HG03469 (cell line): Measurements from ENCODE around the gene ZNF410.
"Not testable (repeated sequence)": the region's sequence is repeated elsewhere in the genome, so short reads cannot be mapped to it uniquely, and the experiment has no call there.

Experiments used
- ATAC-seq: cut with Tn5 transposase; IDR thresholded peaks from one replicate; pipeline ENCODE4 v1.9.1; 2021; ENCODE audit warnings: mild to moderate bottlenecking, moderate library complexity, moderate number of reproducible peaks; ENCODE audit not compliant: unreplicated experiment

ZNF410 gene, protein sequence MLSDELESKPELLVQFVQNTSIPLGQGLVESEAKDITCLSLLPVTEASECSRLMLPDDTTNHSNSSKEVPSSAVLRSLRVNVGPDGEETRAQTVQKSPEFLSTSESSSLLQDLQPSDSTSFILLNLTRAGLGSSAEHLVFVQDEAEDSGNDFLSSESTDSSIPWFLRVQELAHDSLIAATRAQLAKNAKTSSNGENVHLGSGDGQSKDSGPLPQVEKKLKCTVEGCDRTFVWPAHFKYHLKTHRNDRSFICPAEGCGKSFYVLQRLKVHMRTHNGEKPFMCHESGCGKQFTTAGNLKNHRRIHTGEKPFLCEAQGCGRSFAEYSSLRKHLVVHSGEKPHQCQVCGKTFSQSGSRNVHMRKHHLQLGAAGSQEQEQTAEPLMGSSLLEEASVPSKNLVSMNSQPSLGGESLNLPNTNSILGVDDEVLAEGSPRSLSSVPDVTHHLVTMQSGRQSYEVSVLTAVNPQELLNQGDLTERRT

DNA sequence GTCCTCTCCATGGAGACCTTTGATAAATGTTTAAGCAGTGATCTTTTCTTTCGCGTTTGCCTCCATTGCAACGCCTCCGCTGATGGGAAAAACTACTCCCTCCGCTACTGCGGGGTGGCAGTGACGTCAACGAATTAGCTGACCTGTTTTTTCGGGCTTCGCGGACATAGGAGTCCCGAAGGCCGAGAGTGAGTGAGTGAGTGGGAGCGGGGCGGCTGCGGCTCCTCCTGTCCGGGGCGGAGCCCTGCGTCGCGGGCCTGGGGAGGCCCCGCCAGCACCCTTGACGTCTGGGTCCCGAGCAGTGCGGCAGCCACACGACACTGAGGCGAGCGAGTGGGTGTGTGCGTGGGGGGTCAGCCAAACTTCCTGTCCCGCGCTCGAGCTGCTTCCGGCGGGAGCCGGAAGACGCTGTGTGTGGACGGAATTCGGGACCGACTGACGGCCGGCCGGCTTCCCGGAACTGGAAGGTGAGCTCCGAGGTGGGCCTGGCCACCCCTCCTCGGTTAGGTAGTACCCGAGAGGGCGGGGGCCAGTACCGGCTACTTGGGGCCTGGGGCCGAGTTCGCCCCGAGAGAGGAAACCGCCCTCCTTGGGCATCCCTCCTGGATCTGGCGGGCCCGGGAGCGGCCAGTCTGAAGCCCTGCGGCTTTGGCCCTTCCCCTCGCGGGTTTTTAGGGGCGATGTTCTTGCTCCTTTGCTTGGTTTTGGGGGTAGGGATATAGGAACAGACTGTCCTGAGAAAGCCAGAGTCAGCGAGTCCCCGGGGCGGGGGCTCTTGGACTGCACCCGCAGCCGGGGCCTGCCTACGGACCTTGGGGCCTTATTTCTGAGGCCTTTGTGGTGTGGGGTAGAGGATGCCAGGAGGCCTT, at the start of gene ZNF410:
ZNF410 (plus strand) TSS at position 411 of the 869 bp plus-strand sequence. CDS start 5,317 bp downstream, outside the sequence.
- ATAC-seq = peak; percentile 75

DNA sequence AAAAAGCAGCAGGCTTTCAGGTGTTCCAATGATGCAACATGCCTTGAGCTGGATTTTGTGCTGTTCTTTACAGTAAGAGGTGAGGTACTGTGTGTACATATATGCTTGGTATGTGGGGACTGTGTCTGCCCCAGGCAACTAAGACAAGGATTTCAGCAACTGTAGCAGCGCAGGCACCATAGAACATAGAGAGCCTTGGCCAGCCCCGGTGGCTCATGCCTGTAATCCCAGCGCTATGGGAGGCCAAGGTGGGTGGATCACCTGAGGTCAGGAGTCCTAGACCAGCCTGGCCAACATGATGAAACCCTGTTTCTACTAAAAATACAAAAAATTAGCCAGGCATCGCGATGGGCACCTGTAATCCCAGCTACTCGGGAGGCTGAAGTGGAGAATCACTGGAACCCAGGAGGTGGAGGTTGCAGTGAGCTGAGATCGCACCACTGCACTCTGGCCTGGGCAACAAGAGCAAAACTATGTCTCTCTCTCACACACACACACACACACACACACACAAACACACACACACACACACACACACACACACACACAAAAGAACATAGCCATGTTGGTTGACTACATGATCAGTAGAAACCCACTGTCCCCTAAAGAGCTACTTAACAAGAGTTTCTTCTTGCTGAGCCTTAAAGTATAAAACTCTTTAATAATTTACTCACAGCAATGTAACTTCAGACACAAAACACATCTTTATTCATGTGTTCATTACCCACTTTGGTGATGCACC, 48.2 kb upstream of the ZNF410 start:
- not testable (repeated sequence) for ATAC-seq

DNA sequence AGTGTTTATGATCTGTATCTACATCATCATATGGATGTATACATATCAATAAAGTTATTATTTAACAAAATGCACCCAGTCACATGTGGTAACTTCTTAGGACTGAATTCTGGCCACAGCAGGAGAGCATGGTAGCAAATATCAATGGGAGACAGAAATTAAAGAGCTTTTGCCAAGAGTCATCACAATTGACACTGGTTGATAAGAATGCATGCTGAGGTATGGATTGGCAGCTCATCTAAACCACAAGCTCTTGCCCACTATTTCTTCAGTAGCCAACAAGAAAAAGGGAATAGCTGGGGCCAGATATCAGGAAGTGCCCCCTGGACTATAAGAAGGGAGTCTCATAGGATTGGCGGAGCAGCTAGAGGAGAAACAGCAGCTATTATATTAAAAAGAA, 44.5 kb upstream of the ZNF410 start:
- no peak for ATAC-seq

DNA sequence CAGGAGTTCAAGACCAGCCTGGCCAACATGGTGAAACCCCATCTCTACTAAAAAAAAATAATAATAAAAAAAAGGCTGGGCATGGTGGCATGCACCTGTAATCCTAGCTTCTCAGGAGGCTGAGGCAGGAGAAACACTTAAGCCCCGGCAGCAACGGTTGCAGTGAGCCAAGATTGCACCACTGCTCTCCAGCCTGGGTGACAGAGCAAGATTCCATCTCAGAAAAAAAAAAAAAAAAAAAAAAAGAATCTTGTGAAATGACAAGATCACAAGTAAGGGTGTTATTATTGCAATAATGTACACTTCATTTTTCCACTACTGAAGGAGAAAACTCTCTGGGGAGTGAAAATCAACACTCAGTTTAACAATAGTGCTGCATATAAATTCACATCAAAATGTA, 43.8 kb upstream of the ZNF410 start:
- ATAC-seq = no peak

DNA sequence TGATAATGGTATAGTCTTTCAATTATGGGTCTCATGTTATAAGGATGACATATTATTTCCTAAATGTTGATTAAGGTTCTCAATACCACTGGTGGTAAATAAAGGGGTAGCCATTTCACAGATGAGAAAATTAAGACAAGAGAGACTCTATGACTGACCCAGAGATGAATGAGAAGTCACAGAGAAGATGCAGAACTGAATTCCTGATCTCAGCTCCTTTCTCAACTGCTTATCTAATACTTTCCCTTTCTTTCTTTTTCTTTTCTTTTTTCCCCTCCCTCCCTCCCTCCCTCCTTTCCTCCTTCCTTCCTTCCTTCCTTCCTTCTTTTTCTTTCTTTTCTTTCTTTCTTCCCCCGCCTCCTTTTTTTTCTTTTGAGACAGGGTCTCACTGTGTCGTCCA, 43.4 kb upstream of the ZNF410 start:
- ATAC-seq = no peak

DNA sequence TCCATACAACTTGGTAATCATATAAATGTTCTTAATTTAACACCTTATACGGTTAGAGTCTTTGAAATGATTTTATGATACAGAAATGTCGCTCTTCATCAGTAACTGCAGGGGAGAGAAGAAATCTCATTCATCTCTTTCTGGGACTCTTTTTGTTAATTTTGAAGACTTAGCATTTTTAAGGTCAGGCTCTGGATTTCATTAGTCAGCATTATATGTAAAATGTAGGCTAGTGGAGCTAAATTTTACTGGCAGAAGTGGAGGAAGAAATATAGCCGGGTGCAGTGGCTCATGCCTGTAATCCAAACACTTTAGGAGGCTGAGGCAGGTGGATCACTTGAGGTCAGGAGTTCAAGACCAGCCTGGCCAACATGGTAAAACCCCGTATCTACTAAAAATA, 39.7 kb upstream of the ZNF410 start:
- ATAC-seq = no peak

DNA sequence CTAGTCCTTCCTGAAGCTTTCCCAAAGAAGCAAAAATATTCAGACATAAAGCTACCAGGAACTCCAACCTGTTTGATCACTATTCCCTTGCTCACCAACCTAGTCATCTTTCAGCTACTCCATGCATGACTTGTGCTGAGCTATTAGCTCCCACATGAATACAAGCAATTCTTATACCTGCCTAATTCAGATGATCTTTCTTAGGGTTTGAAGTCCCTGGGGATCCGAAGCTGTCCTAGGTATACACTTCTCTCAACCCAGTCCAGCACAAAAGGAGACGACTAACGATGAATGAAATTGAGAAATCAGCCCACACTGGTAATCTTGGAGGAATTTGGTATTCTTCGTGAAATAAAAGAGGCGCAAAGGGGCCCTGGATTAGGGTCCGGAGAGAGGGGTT, 35.7 kb upstream of the ZNF410 start:
- ATAC-seq = no peak

DNA sequence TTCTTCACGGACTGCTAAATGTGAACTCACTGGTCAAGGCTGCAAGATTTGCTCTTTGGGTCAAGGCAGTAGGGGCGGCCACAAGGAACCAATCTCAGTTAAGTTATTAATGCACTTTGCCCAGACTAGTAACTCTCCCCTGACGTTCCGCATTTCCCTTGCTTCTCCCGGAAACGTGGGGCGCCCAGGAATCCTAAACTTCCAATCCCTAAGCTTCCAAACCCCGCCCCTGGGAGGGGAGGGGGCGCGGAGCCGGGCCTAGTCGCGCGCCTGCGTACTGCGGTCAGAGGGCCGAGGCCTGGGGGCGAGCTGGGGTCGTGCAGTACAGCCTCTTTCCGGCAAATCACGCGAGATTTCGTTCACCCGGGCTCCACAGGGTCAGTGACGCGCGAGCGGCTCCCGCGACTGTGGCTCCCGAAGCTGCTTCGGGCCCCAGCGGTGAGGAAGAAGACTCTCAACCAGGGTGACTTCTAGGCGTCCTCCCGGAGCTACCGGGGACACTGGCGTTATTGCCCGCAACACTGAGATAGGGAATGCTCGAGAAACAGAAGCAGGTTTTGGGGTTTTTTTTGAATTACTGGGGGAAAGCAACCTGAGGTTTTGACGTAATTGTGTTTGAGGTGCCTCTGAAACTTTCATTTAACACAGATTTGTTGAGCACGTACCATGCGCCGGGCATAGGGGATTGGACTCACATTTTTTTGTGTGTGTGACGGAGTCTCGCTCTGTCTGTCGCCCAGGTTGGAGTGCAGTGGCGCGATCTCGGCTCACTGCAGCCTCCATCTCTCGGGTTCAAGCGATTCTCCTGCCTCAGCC, 34.9 kb upstream of the ZNF410 start, which contains the start of gene PTGR2:
PTGR2 (plus strand) TSS at position 265 of the 816 bp plus-strand sequence. CDS start 7,032 bp downstream, outside the sequence.
- peak; percentile 78 for ATAC-seq

DNA sequence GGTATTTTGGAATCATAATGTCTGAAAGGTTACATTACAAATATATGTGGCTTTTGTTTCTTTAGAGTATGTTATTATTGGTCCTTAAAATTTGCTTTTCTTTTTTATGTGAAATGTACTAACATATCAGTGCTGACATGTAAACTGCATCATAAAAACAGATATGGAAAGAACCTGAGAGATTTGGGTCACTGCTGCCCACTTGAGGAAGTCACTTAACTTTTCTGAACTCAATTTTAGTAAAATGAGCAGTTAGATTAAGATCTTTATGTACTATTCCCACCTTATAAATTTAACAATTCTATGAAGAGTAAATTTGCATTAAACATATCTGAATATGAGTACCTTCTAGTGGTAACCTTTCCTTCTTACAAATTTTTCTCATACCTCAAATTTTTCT, 27.5 kb upstream of the ZNF410 start:
- ATAC-seq = no peak

DNA sequence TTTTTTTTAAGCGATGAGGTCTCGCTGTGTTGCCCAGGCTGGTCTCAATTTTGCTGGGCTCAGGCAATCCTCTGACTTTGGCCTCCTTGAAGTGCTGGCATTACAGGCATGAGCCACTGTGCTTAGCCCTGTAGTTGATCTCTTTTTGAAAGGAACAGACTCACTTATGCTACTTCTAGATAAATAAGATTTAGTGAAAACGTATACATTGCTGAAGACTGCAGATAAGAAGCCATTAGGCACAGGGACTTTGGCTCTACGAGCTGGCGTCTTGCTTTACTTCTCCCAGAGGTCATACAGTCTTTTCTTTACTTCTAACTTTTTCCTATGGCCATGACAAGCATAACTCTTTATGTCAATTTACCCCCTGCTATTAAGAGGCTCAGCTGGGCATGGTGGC, 25.6 kb upstream of the ZNF410 start:
- no peak for ATAC-seq

DNA sequence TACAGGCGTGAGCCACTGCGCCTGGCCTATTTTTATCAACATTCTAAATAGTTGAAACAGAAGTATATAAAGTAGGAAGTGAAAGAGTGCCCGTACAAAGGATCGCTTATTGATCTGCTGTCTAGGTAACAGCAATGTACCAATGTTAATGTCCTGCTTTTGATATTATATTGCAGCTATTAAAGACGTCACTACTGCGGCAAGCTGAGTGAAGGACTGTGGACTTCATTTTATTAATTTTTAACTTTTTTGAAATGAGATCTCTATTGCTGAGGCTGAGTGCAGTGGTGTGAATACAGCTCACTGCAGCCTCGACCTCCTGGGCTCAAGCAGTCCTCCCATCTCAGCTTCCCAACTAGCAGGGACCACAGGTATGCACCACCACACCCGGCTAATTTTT, 24.2 kb upstream of the ZNF410 start:
- no peak for ATAC-seq

DNA sequence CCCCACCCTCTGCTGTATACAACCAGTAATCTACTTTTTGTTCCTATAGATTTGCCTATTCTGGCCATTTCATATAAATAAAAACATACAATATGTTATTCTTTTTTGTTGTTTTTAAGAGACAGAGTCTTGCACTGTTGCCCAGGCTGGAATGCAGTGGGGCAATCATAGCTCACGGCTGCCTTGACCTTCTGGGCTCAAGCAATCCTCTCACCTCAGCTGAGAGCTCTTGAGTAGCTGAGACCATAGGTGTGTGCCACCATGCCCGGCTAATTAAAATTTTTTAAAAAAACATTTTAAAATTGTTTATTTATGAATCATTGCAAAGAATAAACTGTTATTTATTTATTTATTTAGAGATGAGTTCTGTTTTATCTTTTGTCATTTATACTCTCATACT, 23.4 kb upstream of the ZNF410 start:
- no peak for ATAC-seq

DNA sequence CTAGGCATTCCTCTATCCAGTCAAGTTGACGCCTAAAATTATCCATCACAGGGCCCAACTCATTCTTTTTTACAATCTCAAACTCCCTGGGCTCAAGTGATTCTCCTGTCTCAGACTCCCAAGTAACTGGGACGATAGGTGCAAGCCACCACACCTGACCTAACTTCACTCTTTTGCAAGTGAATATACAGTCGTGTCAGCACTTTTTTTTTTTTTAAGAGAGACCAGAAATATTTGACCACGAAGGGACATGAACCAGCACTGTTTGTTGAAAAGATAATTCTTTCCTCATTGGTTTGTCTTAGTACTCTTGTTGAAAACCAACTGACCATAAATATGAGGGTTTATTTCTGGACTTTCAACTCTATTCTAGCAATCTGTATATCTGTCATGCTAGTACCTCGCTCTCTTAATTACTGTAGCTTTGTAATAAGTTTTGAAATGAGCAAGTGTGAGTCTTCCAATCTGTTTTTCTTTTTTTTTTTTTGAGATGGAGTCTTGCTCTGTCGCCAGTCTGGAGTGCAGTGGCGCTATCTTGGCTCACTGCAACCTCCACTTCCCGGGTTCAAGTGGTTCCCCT, 21.0 kb upstream of the ZNF410 start:
- no peak for ATAC-seq

DNA sequence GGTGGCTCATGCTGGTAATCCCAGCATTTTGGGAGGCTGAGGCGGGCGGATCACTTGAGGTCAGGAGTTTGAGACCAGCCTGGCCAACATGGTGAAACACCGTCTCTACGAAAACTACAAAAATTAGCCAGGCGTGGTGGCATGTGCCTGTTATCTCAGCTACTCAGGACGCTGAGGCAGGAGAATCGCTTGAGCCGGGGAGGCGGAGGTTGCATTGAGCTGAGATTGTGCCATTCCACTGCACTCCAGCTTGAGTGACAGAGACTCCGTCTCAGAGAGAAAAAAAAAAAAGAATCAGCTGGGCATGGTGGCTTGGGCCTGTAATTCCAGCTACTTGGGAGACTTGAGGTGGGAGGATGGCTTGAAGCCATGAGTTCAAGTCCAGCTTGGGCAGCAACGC, 16.9 kb upstream of the ZNF410 start:
- ATAC-seq = not testable (repeated sequence)

DNA sequence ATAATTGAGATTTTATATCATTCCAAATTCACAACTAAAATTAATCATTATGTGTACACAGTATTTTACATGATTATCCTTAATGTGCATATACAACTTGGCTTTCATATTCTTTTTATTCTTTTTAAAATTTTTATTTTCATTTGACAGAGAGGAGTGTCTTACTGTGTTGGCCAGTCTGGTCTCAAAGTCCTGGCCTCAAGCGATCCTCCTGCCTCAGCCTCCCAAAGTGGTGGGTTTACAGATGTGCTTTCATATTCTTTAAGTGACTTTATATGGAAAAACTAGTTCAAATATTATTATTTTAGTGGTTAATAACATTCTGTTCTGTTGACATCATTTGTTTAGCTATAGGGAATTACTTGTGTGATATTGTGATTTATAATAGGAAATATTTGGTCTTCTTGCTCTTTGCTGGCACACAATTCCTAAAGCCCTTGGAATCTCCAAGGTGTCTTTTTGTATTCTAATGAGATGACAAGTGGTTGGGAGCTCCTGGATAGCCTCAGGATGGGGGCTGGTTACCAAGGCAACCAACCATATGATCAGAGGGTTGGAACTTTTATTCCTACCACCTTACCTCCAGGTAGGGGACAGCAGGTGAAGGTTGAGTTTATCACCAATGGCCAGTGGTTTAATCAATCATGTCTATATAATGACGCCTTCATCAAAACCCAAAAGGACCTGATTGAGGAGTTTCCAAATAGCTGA, 16.0 kb upstream of the ZNF410 start:
- ATAC-seq = no peak

DNA sequence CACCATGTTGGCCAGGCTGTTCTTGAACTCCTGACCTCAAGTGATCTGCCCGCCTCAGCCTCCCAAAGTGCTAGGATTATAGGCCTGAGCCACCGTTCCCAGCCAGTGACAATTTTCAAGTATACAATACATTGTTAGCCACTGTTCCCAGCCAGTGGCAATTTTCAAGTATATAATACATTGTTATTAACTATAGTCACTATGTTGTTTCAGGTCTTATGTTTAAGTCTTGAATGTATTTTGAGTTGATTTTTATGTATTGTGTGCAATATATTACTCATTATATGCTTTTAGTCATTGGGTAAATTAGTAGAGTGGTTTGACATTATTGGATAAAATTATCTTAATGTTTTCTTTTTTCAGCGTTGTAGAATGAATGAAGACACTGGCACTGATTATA, 13.0 kb upstream of the ZNF410 start:
- ATAC-seq = no peak

DNA sequence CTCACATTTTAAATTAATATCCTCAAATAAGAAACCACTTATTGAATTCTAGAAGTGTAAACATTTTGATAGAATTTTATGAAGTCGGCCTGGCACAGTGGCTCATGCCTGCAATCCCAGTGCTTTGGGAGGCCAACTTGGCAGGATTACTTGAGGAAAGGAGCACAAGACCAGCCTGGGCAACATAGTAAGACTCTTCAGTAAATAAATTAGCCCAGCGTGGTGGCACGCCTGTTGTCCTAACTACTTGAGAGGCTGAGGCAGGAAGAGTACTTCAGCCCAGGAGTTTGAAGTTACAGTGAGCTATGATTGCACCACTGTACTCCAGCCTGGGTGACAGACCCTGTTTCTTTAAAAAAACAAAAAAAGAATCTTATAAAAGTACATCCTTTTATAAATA, 8.9 kb upstream of the ZNF410 start:
- ATAC-seq = no peak

DNA sequence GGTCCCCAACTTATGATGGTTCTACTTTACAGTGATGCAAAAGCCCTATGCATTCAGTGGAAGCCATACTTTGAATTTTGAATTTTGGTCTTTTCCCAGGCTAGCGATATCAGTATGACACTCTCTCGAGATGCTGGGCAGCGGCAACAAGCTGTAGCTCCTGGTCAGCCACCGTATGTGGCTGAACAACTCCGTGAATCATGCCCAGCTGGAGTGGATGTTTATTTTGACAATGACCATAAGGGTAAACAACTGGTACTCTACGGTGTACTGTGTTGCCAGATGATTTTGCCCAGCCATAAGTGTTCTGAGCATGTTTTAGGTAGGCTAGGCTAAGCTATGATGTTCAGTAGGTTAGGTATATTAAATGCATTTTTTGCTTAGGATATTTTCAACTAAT, 8.2 kb upstream of the ZNF410 start:
- ATAC-seq = no peak

DNA sequence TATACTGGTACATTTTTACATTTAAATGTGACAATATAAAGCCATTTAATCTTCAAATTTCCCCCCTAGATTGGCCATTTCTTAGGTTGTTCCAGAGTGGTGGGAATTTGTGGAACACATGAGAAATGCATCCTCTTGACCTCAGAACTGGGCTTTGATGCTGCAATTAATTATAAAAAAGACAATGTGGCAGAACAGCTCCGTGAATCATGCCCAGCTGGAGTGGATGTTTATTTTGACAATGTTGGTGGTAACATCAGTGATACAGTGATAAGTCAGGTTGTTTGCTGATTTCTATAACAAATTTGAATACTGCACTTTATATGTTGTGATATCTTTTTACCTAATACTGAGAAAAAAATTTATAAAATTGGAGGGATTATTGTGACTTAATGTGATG, 7.6 kb upstream of the ZNF410 start:
- no peak for ATAC-seq
